Measurements from ENCODE around the gene SULT1E1.

Gene SULT1E1

GRCh38 chr4:69860052-69860451 is at the start of gene SULT1E1:
Gene SULT1E1, minus strand, starts transcription at chr4:69860145. Its CDS starts 2,501 bp downstream, at chr4:69857644.
- Histone ChIP-seq H3K36me3 (ENCODE audit: insufficient read depth, insufficient read length, low read length) (no peaks in the 10 kb centered on the region), H3K9me3 (ENCODE audit: insufficient read depth, low read length) (no peaks in the 10 kb centered on the region), H3K4me1 (ENCODE audit: insufficient read depth, insufficient read length) (no peaks in the 10 kb centered on the region), H3K4me3 (ENCODE audit: insufficient read length, low read depth) (no peak within 1 kb of the TSS), H3K9ac (ENCODE audit: insufficient read length, low read depth) (no peak within 1 kb of the TSS), H3K27me3 (ENCODE audit: insufficient read depth, insufficient read length) (no peaks in the 10 kb centered on the region)
- no peak for DNase-seq (ENCODE audit: low read depth, low spot score)
- TF ChIP-seq ZNF274 (IDR thresholded peaks at IDR 0.05; ENCODE audit: low read depth, low read length) (no peak), SUZ12 (IDR thresholded peaks at IDR 0.05; ENCODE audit: extremely low read depth, insufficient read depth, insufficient read length) (no peak), YY1 (IDR thresholded peaks at IDR 0.05; ENCODE audit: insufficient read depth, insufficient read length) (no peak)

GRCh38 chr4:69909195-69909594 is 49.2 kb upstream of the SULT1E1 start:
- Histone ChIP-seq H3K27me3 (ENCODE audit: insufficient read depth, insufficient read length) (no peaks in the 10 kb centered on the region), H3K9me3 (ENCODE audit: insufficient read depth, low read length) (no peaks in the 10 kb centered on the region), H3K36me3 (ENCODE audit: insufficient read depth, insufficient read length, low read length) (no peaks in the 10 kb centered on the region), H3K4me3 (ENCODE audit: insufficient read length, low read depth) (no peak overlapping the region), H3K4me1 (ENCODE audit: insufficient read depth, insufficient read length) (no peaks in the 10 kb centered on the region), H3K9ac (ENCODE audit: insufficient read length, low read depth) (no peak overlapping the region)
- TF ChIP-seq ZNF274 (IDR thresholded peaks at IDR 0.05; ENCODE audit: low read depth, low read length) = no peak
- TF ChIP-seq SUZ12 (IDR thresholded peaks at IDR 0.05; ENCODE audit: extremely low read depth, insufficient read depth, insufficient read length) = no peak
- TF ChIP-seq YY1 (IDR thresholded peaks at IDR 0.05; ENCODE audit: insufficient read depth, insufficient read length) = no peak
- no peak for DNase-seq (ENCODE audit: low read depth, low spot score)

GRCh38 chr4:69907151-69907550 is 47.2 kb upstream of the SULT1E1 start:
- no peak for DNase-seq (ENCODE audit: low read depth, low spot score)
- no peak overlapping the region for H3K4me3 ChIP-seq (ENCODE audit: insufficient read length, low read depth)
- H3K4me1 ChIP-seq (ENCODE audit: insufficient read depth, insufficient read length) = no peaks in the 10 kb centered on the region
- no peak overlapping the region for H3K9ac ChIP-seq (ENCODE audit: insufficient read length, low read depth)
- TF ChIP-seq YY1 (IDR thresholded peaks at IDR 0.05; ENCODE audit: insufficient read depth, insufficient read length) (no peak), ZNF274 (IDR thresholded peaks at IDR 0.05; ENCODE audit: low read depth, low read length) (no peak), SUZ12 (IDR thresholded peaks at IDR 0.05; ENCODE audit: extremely low read depth, insufficient read depth, insufficient read length) (no peak)
- no peaks in the 10 kb centered on the region for H3K9me3 ChIP-seq (ENCODE audit: insufficient read depth, low read length)
- no peaks in the 10 kb centered on the region for H3K36me3 ChIP-seq (ENCODE audit: insufficient read depth, insufficient read length, low read length)
- no peaks in the 10 kb centered on the region for H3K27me3 ChIP-seq (ENCODE audit: insufficient read depth, insufficient read length)

GRCh38 chr4:69896530-69897116 is 36.7 kb upstream of the SULT1E1 start:
- Histone ChIP-seq H3K27me3 (ENCODE audit: insufficient read depth, insufficient read length) (no peaks in the 10 kb centered on the region), H3K4me3 (ENCODE audit: insufficient read length, low read depth) (no peak overlapping the region), H3K4me1 (ENCODE audit: insufficient read depth, insufficient read length) (no peaks in the 10 kb centered on the region), H3K9me3 (ENCODE audit: insufficient read depth, low read length) (no peaks in the 10 kb centered on the region), H3K36me3 (ENCODE audit: insufficient read depth, insufficient read length, low read length) (no peaks in the 10 kb centered on the region), H3K9ac (ENCODE audit: insufficient read length, low read depth) (no peak overlapping the region)
- no peak for DNase-seq (ENCODE audit: low read depth, low spot score)
- TF ChIP-seq YY1 (IDR thresholded peaks at IDR 0.05; ENCODE audit: insufficient read depth, insufficient read length) (no peak), ZNF274 (IDR thresholded peaks at IDR 0.05; ENCODE audit: low read depth, low read length) (no peak), SUZ12 (IDR thresholded peaks at IDR 0.05; ENCODE audit: extremely low read depth, insufficient read depth, insufficient read length) (no peak)

GRCh38 chr4:69894721-69895120 is 34.8 kb upstream of the SULT1E1 start:
- no peaks in the 10 kb centered on the region for H3K27me3 ChIP-seq (ENCODE audit: insufficient read depth, insufficient read length)
- no peaks in the 10 kb centered on the region for H3K36me3 ChIP-seq (ENCODE audit: insufficient read depth, insufficient read length, low read length)
- H3K4me1 ChIP-seq (ENCODE audit: insufficient read depth, insufficient read length) = no peaks in the 10 kb centered on the region
- DNase-seq (ENCODE audit: low read depth, low spot score) = no peak
- no peaks in the 10 kb centered on the region for H3K9me3 ChIP-seq (ENCODE audit: insufficient read depth, low read length)
- TF ChIP-seq ZNF274 (IDR thresholded peaks at IDR 0.05; ENCODE audit: low read depth, low read length) = no peak
- TF ChIP-seq SUZ12 (IDR thresholded peaks at IDR 0.05; ENCODE audit: extremely low read depth, insufficient read depth, insufficient read length) = no peak
- no peak for TF ChIP-seq YY1 (IDR thresholded peaks at IDR 0.05; ENCODE audit: insufficient read depth, insufficient read length)
- H3K9ac ChIP-seq (ENCODE audit: insufficient read length, low read depth) = no peak overlapping the region
- no peak overlapping the region for H3K4me3 ChIP-seq (ENCODE audit: insufficient read length, low read depth)

- H3K36me3 ChIP-seq (ENCODE audit: insufficient read depth, insufficient read length, low read length) = no peaks in the 10 kb centered on the region
- no peak for DNase-seq (ENCODE audit: low read depth, low spot score)
- no peak overlapping the region for H3K4me3 ChIP-seq (ENCODE audit: insufficient read length, low read depth)
- H3K9ac ChIP-seq (ENCODE audit: insufficient read length, low read depth) = no peak overlapping the region
- H3K9me3 ChIP-seq (ENCODE audit: insufficient read depth, low read length) = no peaks in the 10 kb centered on the region
- H3K4me1 ChIP-seq (ENCODE audit: insufficient read depth, insufficient read length) = no peaks in the 10 kb centered on the region
- no peaks in the 10 kb centered on the region for H3K27me3 ChIP-seq (ENCODE audit: insufficient read depth, insufficient read length)
- no peak for TF ChIP-seq YY1 (IDR thresholded peaks at IDR 0.05; ENCODE audit: insufficient read depth, insufficient read length)
- no peak for TF ChIP-seq ZNF274 (IDR thresholded peaks at IDR 0.05; ENCODE audit: low read depth, low read length)
- no peak for TF ChIP-seq SUZ12 (IDR thresholded peaks at IDR 0.05; ENCODE audit: extremely low read depth, insufficient read depth, insufficient read length)
Measured at GRCh38 chr4:69894186-69894585, 34.2 kb upstream of the SULT1E1 start.

- no peaks in the 10 kb centered on the region for H3K4me1 ChIP-seq (ENCODE audit: insufficient read depth, insufficient read length)
- H3K9ac ChIP-seq (ENCODE audit: insufficient read length, low read depth) = no peak overlapping the region
- peaks cover 13% of the 10 kb centered on the region; the same call in 1 of the 2 replicates for H3K9me3 ChIP-seq (ENCODE audit: insufficient read depth, low read length)
- H3K36me3 ChIP-seq (ENCODE audit: insufficient read depth, insufficient read length, low read length) = no peaks in the 10 kb centered on the region
- DNase-seq (ENCODE audit: low read depth, low spot score) = no peak
- no peaks in the 10 kb centered on the region for H3K27me3 ChIP-seq (ENCODE audit: insufficient read depth, insufficient read length)
- H3K4me3 ChIP-seq (ENCODE audit: insufficient read length, low read depth) = no peak overlapping the region
- TF ChIP-seq SUZ12 (IDR thresholded peaks at IDR 0.05; ENCODE audit: extremely low read depth, insufficient read depth, insufficient read length) = no peak
- TF ChIP-seq ZNF274 (IDR thresholded peaks at IDR 0.05; ENCODE audit: low read depth, low read length) = no peak
- no peak for TF ChIP-seq YY1 (IDR thresholded peaks at IDR 0.05; ENCODE audit: insufficient read depth, insufficient read length)
Measured at GRCh38 chr4:69888336-69888735, 28.4 kb upstream of the SULT1E1 start.
